H1 (cell line): ENCODE data around the gene TRIM5. TPM values are rescaled to one million over a fixed set of nuclear protein-coding genes. Genes with fewer than 3 reads are reported as not detected.

Source experiments
- CTCF ChIA-PET: fragments of 300-600 bp; sonication (Branson Sonifier 250); formaldehyde crosslinking; loops from one replicate; lab custom pipeline; 2021; ENCODE audit not compliant: partially characterized antibody; lab: Charles Lee
- POLR2A ChIA-PET: fragments of 300-600 bp; sonication (Branson Sonifier 250); formaldehyde crosslinking; loops from one replicate; lab custom pipeline; 2021; ENCODE audit warnings: inconsistent platforms; ENCODE audit not compliant: partially characterized antibody; lab: Charles Lee
- DNase-seq, 2 experiments: peaks; one replicate each; pipeline versions ENCODE4 v3.0.0 to v3.0.0-alpha.2; 2010 to 2022; ENCODE audit warnings: low spot score in 2 of 2, low read depth in 1 of 2, mixed read lengths in 1 of 2
- FAIRE-seq: peaks from 2 replicates; lab custom pipeline; 2011; peaks lifted over from hg19 to GRCh38; lab: Jason Lieb, UNC
- H2AFZ ChIP-seq: 2 replicates; pipeline ENCODE4 v1.8.1; 2012; ENCODE audit warnings: low read length, inconsistent platforms
- H2AK5ac ChIP-seq: 2 replicates; pipeline ENCODE4 v1.6.1; 2013; ENCODE audit warnings: low read depth, low read length
- H2BK120ac ChIP-seq: replicated peaks from 2 replicates; pipeline ENCODE3; 2013; ENCODE audit warnings: low read depth, low read length, inconsistent platforms
- H2BK12ac ChIP-seq: 2 replicates; pipeline ENCODE4 v1.6.1; 2013; ENCODE audit warnings: low read depth, low read length
- H2BK15ac ChIP-seq: 2 replicates; pipeline ENCODE4 v1.6.1; 2013; ENCODE audit warnings: low read length
- H2BK20ac ChIP-seq: 2 replicates; pipeline ENCODE4 v1.6.1; 2013; ENCODE audit warnings: low read length
- H2BK5ac ChIP-seq: 2 replicates; pipeline ENCODE4 v1.6.1; 2013; ENCODE audit warnings: low read depth, low read length
- H3K14ac ChIP-seq: 2 replicates; pipeline ENCODE4 v1.6.1; 2013; ENCODE audit warnings: inconsistent platforms; ENCODE audit not compliant: insufficient read length
- H3K18ac ChIP-seq: 2 replicates; pipeline ENCODE4 v1.6.1; 2013; ENCODE audit warnings: low read length; ENCODE audit errors: extremely low read depth
- H3K23ac ChIP-seq: 2 replicates; pipeline ENCODE4 v1.6.1; 2013; ENCODE audit warnings: inconsistent platforms; ENCODE audit not compliant: insufficient read length
- H3K23me2 ChIP-seq: 2 replicates; pipeline ENCODE4 v1.6.1; 2013; ENCODE audit warnings: low read depth, low read length
- H3K27ac ChIP-seq: 2 replicates; pipeline ENCODE4 v1.6.1; 2011; ENCODE audit warnings: low read depth, low read length, inconsistent platforms
- H3K27me3 ChIP-seq, 4 experiments: replicated peaks in 1 of 4; 1 replicate in 1 of 4; 2 replicates in 3 of 4; pipeline versions ENCODE4 v1.6.1 to v1.8.1; 2011 to 2013; ENCODE audit warnings: low read length in 3 of 4, mild to moderate bottlenecking in 3 of 4, inconsistent platforms in 2 of 4, mixed read lengths in 2 of 4, moderate library complexity in 1 of 4; ENCODE audit not compliant: control insufficient read depth in 3 of 4, insufficient read depth in 3 of 4; ENCODE audit errors: extremely low read depth in 1 of 4
- H3K36me3 ChIP-seq, 4 experiments: 2 replicates each; pipeline versions ENCODE4 v1.6.1 to v1.8.1; 2011 to 2013; ENCODE audit warnings: mild to moderate bottlenecking in 4 of 4, low read length in 3 of 4, moderate library complexity in 2 of 4, control low read depth in 1 of 4, inconsistent platforms in 1 of 4; ENCODE audit not compliant: insufficient read depth in 4 of 4, control insufficient read depth in 2 of 4
- H3K4ac ChIP-seq: replicated peaks from 2 replicates; pipeline ENCODE3; 2013; ENCODE audit warnings: low read length, low read depth, mixed read lengths, inconsistent platforms; ENCODE audit not compliant: insufficient read length
- H3K4me1 ChIP-seq, 4 experiments: replicated peaks in 1 of 4; 1 replicate in 1 of 4; 2 replicates in 3 of 4; pipeline versions ENCODE4 v1.6.1 to v1.8.1; 2011 to 2013; ENCODE audit warnings: low read length in 3 of 4, inconsistent platforms in 2 of 4, mixed read lengths in 1 of 4; ENCODE audit not compliant: insufficient read depth in 4 of 4, control insufficient read depth in 3 of 4
- H3K4me2 ChIP-seq, 2 experiments: 2 replicates each; pipeline versions ENCODE4 v1.6.1 to v1.8.1; 2011 to 2013; ENCODE audit warnings: low read depth in 2 of 2, low read length in 2 of 2, control low read depth in 1 of 2, inconsistent platforms in 1 of 2, mild to moderate bottlenecking in 1 of 2; ENCODE audit not compliant: insufficient read depth in 1 of 2
- H3K4me3 ChIP-seq, 4 experiments: fragments of 200-600, 300-600 bp in 1 of 4; sonication (generic), shearing (Covaris generic), sonication (Bioruptor Twin) in 1 of 4; 2 replicates each; pipeline versions ENCODE4 v1.5.1 to v1.8.1; 2011 to 2016; ENCODE audit warnings: low read length in 4 of 4, low read depth in 3 of 4, control low read depth in 2 of 4, inconsistent platforms in 2 of 4, mild to moderate bottlenecking in 2 of 4, mixed read lengths in 1 of 4, moderate library complexity in 1 of 4; ENCODE audit not compliant: insufficient read depth in 2 of 4; ENCODE audit errors: extremely low read depth in 1 of 4
- H3K56ac ChIP-seq: replicated peaks from 2 replicates; pipeline ENCODE3; 2013; ENCODE audit warnings: low read depth, mild to moderate bottlenecking, mixed read lengths, low read length, inconsistent platforms; ENCODE audit not compliant: insufficient read length
- H3K79me1 ChIP-seq: 2 replicates; pipeline ENCODE4 v1.6.1; 2013; ENCODE audit warnings: low read depth, low read length, control low read depth
- H3K79me2 ChIP-seq, 2 experiments: 2 replicates each; pipeline versions ENCODE4 v1.6.1 to v1.8.1; 2012 to 2013; ENCODE audit warnings: low read length in 2 of 2, mild to moderate bottlenecking in 2 of 2, inconsistent platforms in 1 of 2; ENCODE audit not compliant: insufficient read depth in 2 of 2, control insufficient read depth in 1 of 2
- H3K9ac ChIP-seq, 4 experiments: replicated peaks in 1 of 4; 1 replicate in 1 of 4; 2 replicates in 3 of 4; pipeline versions ENCODE4 v1.6.1 to v1.8.1; 2011 to 2013; ENCODE audit warnings: low read depth in 3 of 4, low read length in 3 of 4, control low read depth in 2 of 4, mild to moderate bottlenecking in 2 of 4, moderate library complexity in 2 of 4, inconsistent platforms in 1 of 4; ENCODE audit errors: extremely low read depth in 1 of 4
- H3K9me3 ChIP-seq, 2 experiments: 2 replicates each; pipeline versions ENCODE4 v1.6.1 to v1.8.1; 2012 to 2013; ENCODE audit warnings: mild to moderate bottlenecking in 2 of 2, moderate library complexity in 2 of 2, control low read depth in 1 of 2, inconsistent platforms in 1 of 2, low read depth in 1 of 2, low read length in 1 of 2, mixed read lengths in 1 of 2; ENCODE audit not compliant: insufficient read depth in 2 of 2
- H4K20me1 ChIP-seq, 2 experiments: replicated peaks in 1 of 2; 2 replicates each; pipeline versions ENCODE3 to v1.8.1; 2011 to 2013; ENCODE audit warnings: inconsistent platforms in 2 of 2, low read length in 2 of 2, mild to moderate bottlenecking in 1 of 2; ENCODE audit not compliant: insufficient read depth in 2 of 2, control insufficient read depth in 1 of 2
- H4K5ac ChIP-seq: 2 replicates; pipeline ENCODE4 v1.6.1; 2013; ENCODE audit warnings: low read length, low read depth, mixed read lengths, inconsistent platforms; ENCODE audit not compliant: insufficient read length
- H4K8ac ChIP-seq: 2 replicates; pipeline ENCODE4 v1.8.0; 2013; ENCODE audit warnings: mild to moderate bottlenecking, moderate library complexity, low read length, inconsistent platforms; ENCODE audit not compliant: insufficient read depth; ENCODE audit errors: extremely low read depth
- H4K91ac ChIP-seq: replicated peaks from 2 replicates; pipeline ENCODE3; 2013; ENCODE audit warnings: low read length, mixed read lengths, inconsistent platforms; ENCODE audit not compliant: insufficient read length
- FOSL1 ChIP-seq: IDR thresholded peaks from 2 replicates; pipeline ENCODE4 v1.6.1; 2011; ENCODE audit warnings: mild to moderate bottlenecking, low read depth, low read length, moderate library complexity; ENCODE audit not compliant: insufficient read depth
- HDAC6 ChIP-seq: IDR thresholded peaks from one replicate; pipeline ENCODE4 v1.7.1; 2012; ENCODE audit warnings: low read depth, mild to moderate bottlenecking, inconsistent platforms, low read length, moderate library complexity
- POLR2A ChIP-seq, 2 experiments: IDR thresholded peaks; 1 replicate in 1 of 2; 2 replicates in 1 of 2; pipeline ENCODE4 v1.6.1; 2011; ENCODE audit warnings: low read depth in 2 of 2, low read length in 2 of 2, mild to moderate bottlenecking in 2 of 2; ENCODE audit errors: control extremely low read depth in 1 of 2
- POLR2AphosphoS5 ChIP-seq: IDR thresholded peaks from 2 replicates; pipeline ENCODE4 v1.6.1; 2011; ENCODE audit warnings: low read depth, low read length
- WGBS, 2 experiments: shearing (Covaris generic) in 1 of 2; methylation state at CpG; one replicate each; pipeline versions ENCODE4 v1.1.6 to v1.1.7; 2013 to 2015; ENCODE audit warnings: low lambda C conversion rate in 2 of 2, mixed read lengths in 2 of 2, inconsistent platforms in 1 of 2, low coverage in 1 of 2, missing lambda C conversion rate in 1 of 2; ENCODE audit not compliant: insufficient replicate concordance in 2 of 2, insufficient coverage in 1 of 2, insufficient read length in 1 of 2; ENCODE audit errors: extremely low coverage in 1 of 2, missing lambda C conversion rate in 1 of 2; 5-methylcytosine and 5-hydroxymethylcytosine counted together
- polyA plus RNA-seq, 7 experiments: library from polyadenylated mRNA; depleted of rRNA in 3 of 7; stranded (reverse) in 5 of 7; unstranded in 2 of 7; fragments of >200 nt in 5 of 7; fragments of 200-250 nt in 2 of 7; gene quantifications; 1 replicate in 5 of 7; 2 replicates in 1 of 7; 4 replicates in 1 of 7; pipeline versions ENCODE4 v1.2.1 to v1.2.3, GENCODE V29; 2011 to 2013; ENCODE audit warnings: missing spikeins in 2 of 7, mixed read lengths in 2 of 7
- total RNA-seq: library from RNA; stranded (reverse); fragmentation: NEBNext Ultra II Directional; extraction: Animal tissue kit (Norgen Biotek cat#: 25700); gene quantifications from 2 replicates; pipeline ENCODE4 v1.2.1, GENCODE V29; 2021

TRIM5 gene
- total and polyA plus RNA-seq, 2 of the 8 experiments (the other 6 are each of a cell fraction or from before 2014, with no cell fraction given) = 23.5 to 35.5 TPM

DNA sequence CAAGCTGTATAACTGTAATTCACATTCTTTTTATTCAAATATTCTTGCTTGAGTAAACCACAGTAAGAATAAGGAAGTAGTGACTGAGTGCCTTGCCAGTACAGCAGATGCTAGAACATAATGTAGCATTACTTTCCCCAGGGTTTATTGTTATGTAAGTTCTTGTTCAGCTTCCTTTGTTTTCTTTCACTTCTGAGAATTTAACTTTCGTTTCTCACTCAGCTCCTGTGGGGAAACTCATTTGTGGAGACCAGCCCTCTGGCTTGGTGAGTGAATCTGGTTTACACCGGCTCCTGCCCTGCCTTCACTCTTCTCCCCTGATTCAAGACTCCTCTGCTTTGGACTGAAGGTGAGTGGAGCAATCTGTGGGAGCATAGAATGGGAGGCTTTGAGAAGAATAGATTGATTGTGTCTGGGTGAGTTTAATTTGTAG lies 4.7 kb upstream of the TRIM5 start, which contains the start of gene TRIM22:
TSS of gene TRIM22 (plus strand) at position 240 of the 433 bp plus-strand sequence. CDS start 6,443 bp downstream, outside the sequence.
- peak within 1 kb of the TSS; percentile 74; the same call in 1 of the 2 replicates for H2BK5ac ChIP-seq
- peak within 1 kb of the TSS; percentile 20 for H4K5ac ChIP-seq
- peak within 1 kb of the TSS; percentile 42 to 62 (median 54) for H3K4me3 ChIP-seq
- peak within 1 kb of the TSS; percentile 55 for H3K18ac ChIP-seq
- peaks cover 0 to 6% (median 2%) of the 10 kb centered on the region in 4 experiments; a peak in 5 of 8 replicates for H3K36me3 ChIP-seq
- H3K9ac ChIP-seq = peak within 1 kb of the TSS; percentile 57 to 90 (median 78)
- peak within 1 kb of the TSS; percentile 94 for H2BK12ac ChIP-seq
- H2BK15ac ChIP-seq = no peak within 1 kb of the TSS
- no peak within 1 kb of the TSS; the same call in 1 of the 2 replicates for H2AK5ac ChIP-seq
- peak in 1 of 2 experiments; percentile 15 for DNase-seq
- no peaks in the 10 kb centered on the region for H3K27me3 ChIP-seq
- peak within 1 kb of the TSS; percentile 45 for H2BK120ac ChIP-seq
- ChIA-PET POLR2A (interaction anchor here (1.0 to 1.5 kb wide), 3 partner anchors 10 to 69 kb away, joined by 3 to 8 read pairs (median 3); no protein-coding TSS in a partner anchor), CTCF (interaction anchor here (0.7 to 2.0 kb wide), 2 partner anchors 90 kb away, joined by 3 to 8 read pairs; no protein-coding TSS in a partner anchor)
- H3K79me2 ChIP-seq = peaks cover 0 to 35% of the 10 kb centered on the region in 2 experiments; a peak in 2 of 4 replicates
- H2AFZ ChIP-seq = no peak within 1 kb of the TSS
- H3K4me1 ChIP-seq = peaks cover 0 to 12% (median 2%) of the 10 kb centered on the region in 4 experiments; a peak in 4 of 7 replicates
- no peak within 1 kb of the TSS for H3K14ac ChIP-seq
- peak within 1 kb of the TSS; percentile 92 for H4K91ac ChIP-seq
- 5% methylated on average over 2 of the region's 2 CpGs; no CpG with 5 or more reads in 1 of the 2 experiments for WGBS, 2 experiments
- no peak within 1 kb of the TSS for H4K8ac ChIP-seq
- no peaks in the 10 kb centered on the region for H4K20me1 ChIP-seq
- H3K9me3 ChIP-seq = no peaks in the 10 kb centered on the region
- no peaks in the 10 kb centered on the region for H3K79me1 ChIP-seq
- FAIRE-seq = peak; percentile 28
- H3K4ac ChIP-seq = peak within 1 kb of the TSS; percentile 51
- peak within 1 kb of the TSS; percentile 65 for H3K56ac ChIP-seq
- peak within 1 kb of the TSS; percentile 70 to 87 for H3K4me2 ChIP-seq
- H3K23me2 ChIP-seq = peaks cover 3% of the 10 kb centered on the region; the same call in 1 of the 2 replicates
- peak within 1 kb of the TSS; percentile 87 for H3K27ac ChIP-seq
- H2BK20ac ChIP-seq = peak within 1 kb of the TSS; percentile 49; the same call in 1 of the 2 replicates
- H3K23ac ChIP-seq = no peak within 1 kb of the TSS
- TF ChIP-seq POLR2A (IDR thresholded peaks at IDR 0.05; ENCODE audit: control extremely low read depth in 1 of 2, low read depth in 2 of 2, low read length in 2 of 2) (peak in 1 of 2 experiments; percentile 78; a peak in 2 of 3 replicates), POLR2AphosphoS5 (peak; percentile 71), HDAC6 (no peak), FOSL1 (no peak)
